ENCODE data around the gene CHAT.
A peak's percentile ranks its signal among the peaks of the same experiment; 100 is the strongest.

Gene CHAT

GRCh38 chr10:49689882-49690510, 76.2 kb downstream of the CHAT start:
- no peak for DNase-seq (ENCODE audit: extremely low read depth, low read depth)
- no peak overlapping the region for H3K4me3 ChIP-seq (replicated peaks; ENCODE audit: low read depth, low read length)
- no peak for TF ChIP-seq CTCF (IDR thresholded peaks at IDR 0.05; ENCODE audit: low read depth, low read length, missing control alignments)

DNA sequence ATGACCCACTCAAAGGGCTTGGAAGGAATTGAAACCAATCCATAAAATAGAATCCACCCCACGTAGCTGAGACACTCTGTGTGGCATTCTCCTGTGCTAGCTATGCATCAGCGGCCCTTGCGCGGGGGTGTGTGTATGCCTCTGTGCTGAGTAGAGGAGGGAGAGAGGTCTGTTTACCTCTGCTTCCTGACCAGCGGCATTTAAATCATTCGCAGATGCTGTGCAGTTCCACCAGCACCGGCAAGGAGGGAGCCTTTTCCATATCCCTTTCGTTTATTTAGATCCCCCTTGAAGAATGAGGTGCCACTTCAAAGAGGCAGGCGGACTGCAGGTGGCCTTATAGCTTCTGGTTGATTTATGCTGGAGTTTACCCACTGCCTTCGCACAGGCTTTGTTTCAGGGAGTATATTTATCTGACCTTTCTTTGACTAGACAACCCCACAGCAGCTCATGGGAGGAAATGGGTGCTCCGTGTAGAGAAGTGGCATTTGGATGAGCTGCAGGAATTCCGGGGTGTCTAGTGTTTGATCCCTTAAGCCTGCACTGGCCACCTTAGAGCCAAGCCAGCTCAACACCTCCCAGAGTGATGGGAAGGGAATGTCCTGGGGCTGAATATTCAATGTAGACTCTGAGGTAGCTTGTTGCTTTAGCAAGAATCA, 77.0 kb downstream of the CHAT start:
- TF ChIP-seq CTCF (IDR thresholded peaks at IDR 0.05; ENCODE audit: low read depth, low read length, missing control alignments): no peak
- peak; percentile 15 for DNase-seq (ENCODE audit: extremely low read depth, low read depth)
- H3K4me3 ChIP-seq (replicated peaks; ENCODE audit: low read depth, low read length): no peak overlapping the region

DNA sequence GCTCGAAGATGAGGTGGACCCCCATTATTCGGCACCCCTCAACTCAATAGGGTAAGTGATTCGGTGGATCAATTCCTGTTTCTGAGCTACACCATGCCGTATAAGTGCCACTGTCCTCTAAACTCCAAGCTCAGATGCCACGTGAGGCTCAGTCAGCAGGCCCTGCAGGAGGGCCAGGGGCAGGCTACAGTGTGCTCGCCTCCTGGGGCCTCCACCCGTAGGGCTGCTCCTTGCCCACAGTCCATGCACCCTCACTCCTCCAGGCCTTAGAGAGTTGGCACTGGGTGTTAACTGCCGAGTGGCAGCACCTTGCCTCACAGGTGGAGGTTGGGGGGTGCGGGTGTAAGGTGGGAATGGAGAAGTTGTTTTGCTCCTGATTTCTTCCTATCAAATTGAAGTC, 77.8 kb downstream of the CHAT start:
- no peak overlapping the region for H3K4me3 ChIP-seq (replicated peaks; ENCODE audit: low read depth, low read length)
- no peak for DNase-seq (ENCODE audit: extremely low read depth, low read depth)
- TF ChIP-seq CTCF (IDR thresholded peaks at IDR 0.05; ENCODE audit: low read depth, low read length, missing control alignments): no peak

- no peak overlapping the region for H3K4me3 ChIP-seq (replicated peaks; ENCODE audit: low read depth, low read length)
- no peak for TF ChIP-seq CTCF (IDR thresholded peaks at IDR 0.05; ENCODE audit: low read depth, low read length, missing control alignments)
- no peak for DNase-seq (ENCODE audit: extremely low read depth, low read depth)
These were observed 80.6 kb downstream of the CHAT start for GRCh38 chr10:49694466-49694865.

DNA sequence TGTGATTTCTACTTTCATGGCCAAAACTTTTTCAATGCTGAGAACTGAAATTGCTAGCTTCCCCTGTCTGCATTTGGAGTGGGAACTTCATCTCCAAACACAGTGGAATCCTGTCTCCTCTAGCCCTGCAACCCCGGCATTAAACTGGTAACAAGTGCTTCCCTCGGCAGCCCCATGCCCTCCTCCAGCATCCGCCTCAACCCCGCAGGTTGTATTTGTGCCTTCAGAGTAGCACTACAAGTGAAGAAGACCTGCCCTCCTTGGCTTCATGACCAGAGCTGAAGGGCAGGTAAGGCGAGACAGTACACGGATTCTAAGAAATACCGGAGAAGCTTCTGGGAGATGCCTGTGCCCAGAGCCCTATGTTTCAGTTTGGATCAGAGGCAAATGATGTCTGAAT, 82.5 kb downstream of the CHAT start:
- H3K4me3 ChIP-seq (replicated peaks; ENCODE audit: low read depth, low read length): no peak overlapping the region
- TF ChIP-seq CTCF (IDR thresholded peaks at IDR 0.05; ENCODE audit: low read depth, low read length, missing control alignments): no peak

GRCh38 chr10:49698679-49699078, 84.8 kb downstream of the CHAT start:
- no peak for TF ChIP-seq CTCF (IDR thresholded peaks at IDR 0.05; ENCODE audit: low read depth, low read length, missing control alignments)
- no peak for DNase-seq (ENCODE audit: extremely low read depth, low read depth)
- no peak overlapping the region for H3K4me3 ChIP-seq (replicated peaks; ENCODE audit: low read depth, low read length)

More for the DNA sequence above, 82.5 kb downstream of the CHAT start:
- no peak for DNase-seq (ENCODE audit: extremely low read depth, low read depth)
